ENCODE results near the gene CDCA3. TPM values are rescaled to one million over a fixed set of nuclear protein-coding genes. Genes with fewer than 3 reads are reported as not detected.

Gene CDCA3
- total and polyA plus RNA-seq, 7 experiments from 2014 or later: 0.64 to 55.6 (median 1.4) TPM; not detected in 1

DNA sequence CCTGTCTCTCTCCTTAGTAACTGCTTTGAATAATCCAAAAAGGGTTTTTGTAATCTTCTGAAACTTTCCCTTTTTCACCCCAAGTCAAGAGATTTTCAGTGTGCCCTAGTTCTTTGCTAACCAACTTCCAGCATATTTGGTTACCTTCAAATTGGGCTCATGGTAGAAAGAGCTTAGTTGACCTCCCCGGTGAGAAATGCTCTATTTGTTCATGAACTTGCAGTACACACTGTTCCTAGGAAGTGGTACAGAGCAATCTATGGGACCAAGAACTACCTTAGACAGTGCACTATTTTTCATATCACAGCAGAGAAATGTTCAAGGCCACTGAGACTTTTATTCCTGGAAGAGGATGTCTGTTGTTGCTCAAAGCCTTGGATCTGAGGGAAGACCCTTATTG, 2.5 kb upstream of the CDCA3 start:
- DNase-seq (no peak), ATAC-seq (no peak)
- Mint-ChIP-seq H3K4me1 (peaks cover 18 to 36% (median 31%) of the 10 kb centered on the region in 7 donors), H3K27me3 (no peaks in the 10 kb centered on the region), H3K4me3 (peak overlapping the region; percentile 89 to 100 (median 94)), H3K36me3 (peaks cover 9 to 26% (median 11%) of the 10 kb centered on the region in 5 donors), H3K27ac (peak overlapping the region; percentile 70 to 99 (median 96)), H3K9me3 (no peaks in the 10 kb centered on the region)
- Histone ChIP-seq H3K27me3 (ENCODE audit: control insufficient read depth in 2 of 2, insufficient read depth in 2 of 2, low read length in 2 of 2) (no peaks in the 10 kb centered on the region), H3K27ac (ENCODE audit: low read depth, low read length) (peak overlapping the region; percentile 70), H3K36me3 (ENCODE audit: control insufficient read depth in 2 of 3, insufficient read depth in 3 of 3, low read length in 3 of 3) (peaks cover 13 to 37% (median 18%) of the 10 kb centered on the region in 3 experiments), H3K9me3 (ENCODE audit: control insufficient read depth in 2 of 3, low read length in 3 of 3) (no peaks in the 10 kb centered on the region), H3K4me1 (ENCODE audit: control insufficient read depth in 2 of 2, insufficient read depth in 2 of 2, low read length in 2 of 2) (peaks cover 16 to 18% of the 10 kb centered on the region in 2 donors), H3K4me3 (ENCODE audit: low read length) (no peak overlapping the region)
- ChIA-PET POLR2A (interaction anchor here (0.8 to 4.4 kb wide), 17 partner anchors 12 to 164 kb away, joined by 3 to 90 read pairs (median 12); partner anchors contain the start of genes C12orf57, COPS7A, P3H3 and RNU7-1), CTCF (interaction anchor here (1.1 to 5.3 kb wide), 4 partner anchors 15 to 101 kb away, joined by 3 to 40 read pairs (median 18); partner anchors contain the start of genes MLF2, SPSB2 and TPI1)
- intact Hi-C loops (cut with micrococcal nuclease): loop anchor here in 1 of 2 donors (5.0 kb wide), 2 partner anchors 254 to 334 kb away; partner anchors contain the start of genes C1RL and PEX5

- ChIA-PET POLR2A (interaction anchor here (0.6 to 4.4 kb wide), 29 partner anchors 8 to 1228 kb away, joined by 3 to 90 read pairs (median 9); partner anchors contain the start of genes C12orf57, CD4, COPS7A and MLF2), CTCF (interaction anchor here (0.6 to 5.3 kb wide), 11 partner anchors 12 to 499 kb away, joined by 3 to 40 read pairs (median 5); partner anchors contain the start of genes MLF2, SPSB2 and TPI1)
- H3K9me3 ChIP-seq (ENCODE audit: control insufficient read depth in 2 of 3, low read length in 3 of 3): no peaks in the 10 kb centered on the region
- Mint-ChIP-seq H3K27me3 (no peaks in the 10 kb centered on the region), H3K36me3 (peaks cover 7 to 23% (median 7%) of the 10 kb centered on the region in 5 donors), H3K27ac (peak overlapping the region; percentile 89 to 99 (median 97)), H3K4me3 (peak overlapping the region; percentile 89 to 100 (median 94)), H3K9me3 (no peaks in the 10 kb centered on the region), H3K4me1 (peaks cover 18 to 36% (median 31%) of the 10 kb centered on the region in 7 donors)
- DNase-seq (peak in 8 of 9 donors; percentile 38 to 73 (median 53)), ATAC-seq (no peak)
- H3K4me3 ChIP-seq (ENCODE audit: low read length): peak overlapping the region; percentile 87
- H3K4me1 ChIP-seq (ENCODE audit: control insufficient read depth in 2 of 2, insufficient read depth in 2 of 2, low read length in 2 of 2): peaks cover 16 to 18% of the 10 kb centered on the region in 2 donors
- no peaks in the 10 kb centered on the region for H3K27me3 ChIP-seq (ENCODE audit: control insufficient read depth in 2 of 2, insufficient read depth in 2 of 2, low read length in 2 of 2)
- H3K36me3 ChIP-seq (ENCODE audit: control insufficient read depth in 2 of 3, insufficient read depth in 3 of 3, low read length in 3 of 3): peaks cover 10 to 29% (median 11%) of the 10 kb centered on the region in 3 experiments
- intact Hi-C loops (cut with micrococcal nuclease): loop anchor here (1.0 to 5.0 kb wide), 22 partner anchors 14 to 360 kb away; partner anchors contain the start of genes CHD4 (in 2 of the 2), COPS7A (in 2 of the 2), EMG1 (in 2 of the 2) and ING4 (in 2 of the 2)
- peak overlapping the region; percentile 70 for H3K27ac ChIP-seq (ENCODE audit: low read depth, low read length)
Observed at GRCh38 chr12:6852651-6853354, 1.7 kb upstream of the CDCA3 start.

DNA sequence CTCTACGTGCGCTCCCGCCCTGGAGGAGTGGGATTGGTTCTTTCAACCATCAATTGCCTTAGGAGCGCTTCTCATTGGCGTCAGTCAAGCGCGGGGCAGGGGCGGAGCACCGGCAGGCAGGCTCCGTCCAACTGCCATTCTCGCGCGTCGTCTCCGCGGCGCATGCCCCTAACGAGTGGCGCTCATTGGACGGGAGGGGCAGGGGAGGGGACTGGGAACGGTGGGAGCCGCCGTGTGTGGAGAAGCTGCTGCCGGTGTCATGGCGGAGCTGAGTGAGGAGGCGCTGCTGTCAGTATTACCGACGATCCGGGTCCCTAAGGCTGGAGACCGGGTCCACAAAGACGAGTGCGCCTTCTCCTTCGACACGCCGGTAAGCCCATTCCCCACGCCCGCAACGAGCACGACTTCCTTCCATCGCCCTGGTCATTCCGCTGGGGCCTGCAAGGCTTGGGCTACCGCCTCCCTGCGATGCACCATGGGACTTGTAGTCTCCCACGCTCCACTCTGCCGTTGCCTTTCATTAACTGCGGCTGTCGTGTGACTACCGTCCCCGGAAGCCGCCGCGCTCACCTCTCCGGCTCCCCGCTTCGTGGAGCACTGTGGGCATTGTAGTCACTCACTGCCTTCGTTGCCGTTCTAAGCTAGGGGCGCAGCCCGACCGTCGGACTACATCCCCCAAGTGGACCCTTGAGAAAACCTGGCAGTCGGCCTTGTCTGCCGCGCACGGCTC, 1.0 kb upstream of the CDCA3 start, which contains the start of gene USP5:
Gene USP5, plus strand, starts transcription at position 230 of the 730 bp plus-strand sequence. Its CDS starts 30 bp downstream, at position 260.
- H3K27me3 ChIP-seq (ENCODE audit: control insufficient read depth in 2 of 2, insufficient read depth in 2 of 2, low read length in 2 of 2): no peaks in the 10 kb centered on the region
- Mint-ChIP-seq H3K4me1 (peaks cover 12 to 38% (median 28%) of the 10 kb centered on the region in 7 donors), H3K36me3 (peaks cover 0 to 23% (median 0%) of the 10 kb centered on the region in 5 donors), H3K9me3 (no peaks in the 10 kb centered on the region), H3K4me3 (peak within 1 kb of the TSS; percentile 89 to 100 (median 94)), H3K27ac (peak within 1 kb of the TSS; percentile 89 to 99 (median 97)), H3K27me3 (no peaks in the 10 kb centered on the region)
- intact Hi-C loops (cut with micrococcal nuclease): loop anchor here (1.0 to 5.0 kb wide), 25 partner anchors 15 to 382 kb away; partner anchors contain the start of genes CHD4 (in 2 of the 2), COPS7A (in 2 of the 2), EMG1 (in 2 of the 2) and ING4 (in 2 of the 2)
- peak; percentile 87 for ATAC-seq
- POLR2A ChIA-PET: interaction anchor here (0.6 to 4.4 kb wide), 42 partner anchors 9 to 1229 kb away, joined by 3 to 90 read pairs (median 4); partner anchors contain the start of genes C12orf57, CD4, COPS7A and ENO2
- peak; percentile 87 to 100 (median 99) for DNase-seq
- H3K4me1 ChIP-seq (ENCODE audit: control insufficient read depth in 2 of 2, insufficient read depth in 2 of 2, low read length in 2 of 2): peaks cover 16 to 18% of the 10 kb centered on the region in 2 donors
- H3K36me3 ChIP-seq (ENCODE audit: control insufficient read depth in 2 of 3, insufficient read depth in 3 of 3, low read length in 3 of 3): peaks cover 4 to 21% (median 8%) of the 10 kb centered on the region in 3 experiments
- peak within 1 kb of the TSS; percentile 85 for H3K27ac ChIP-seq (ENCODE audit: low read depth, low read length)
- H3K4me3 ChIP-seq (ENCODE audit: low read length): peak within 1 kb of the TSS; percentile 87
- no peaks in the 10 kb centered on the region for H3K9me3 ChIP-seq (ENCODE audit: control insufficient read depth in 2 of 3, low read length in 3 of 3)
- CTCF ChIA-PET: interaction anchor here (0.6 to 5.3 kb wide), 17 partner anchors 13 to 256 kb away, joined by 3 to 40 read pairs (median 5); partner anchors contain the start of genes COPS7A, MLF2, SPSB2 and TPI1

DNA sequence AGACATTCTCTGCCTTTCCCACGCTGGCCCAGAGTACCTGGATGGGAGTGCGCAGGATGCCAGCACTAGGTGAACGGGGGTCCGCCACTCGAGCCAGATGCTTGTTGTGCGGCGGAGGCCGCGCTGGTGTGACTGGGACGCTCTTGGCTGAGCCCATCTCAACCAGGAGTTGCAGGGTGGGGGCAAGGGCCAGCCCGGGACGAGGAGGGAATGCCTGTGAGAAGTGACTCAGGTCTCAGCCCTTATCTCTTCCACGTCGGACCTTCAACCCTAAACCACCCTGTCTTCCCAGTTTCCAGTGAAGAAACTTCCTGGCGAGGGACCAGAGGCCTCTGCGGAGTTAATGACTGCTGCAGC, 312 bp downstream of the CDCA3 start:
- ChIA-PET POLR2A (interaction anchor here (1.0 to 4.4 kb wide), 22 partner anchors 8 to 162 kb away, joined by 3 to 90 read pairs (median 12); partner anchors contain the start of genes C12orf57, CD4, COPS7A and MLF2), CTCF (interaction anchor here (0.8 to 5.3 kb wide), 6 partner anchors 15 to 167 kb away, joined by 3 to 40 read pairs (median 6); partner anchors contain the start of genes COPS7A, LPCAT3, SPSB2 and TPI1)
- H3K4me1 ChIP-seq (ENCODE audit: control insufficient read depth in 2 of 2, insufficient read depth in 2 of 2, low read length in 2 of 2): peaks cover 16 to 18% of the 10 kb centered on the region in 2 donors
- no peaks in the 10 kb centered on the region for H3K9me3 ChIP-seq (ENCODE audit: control insufficient read depth in 2 of 3, low read length in 3 of 3)
- no peak overlapping the region for H3K27ac ChIP-seq (ENCODE audit: low read depth, low read length)
- Mint-ChIP-seq H3K9me3 (no peaks in the 10 kb centered on the region), H3K27me3 (no peaks in the 10 kb centered on the region), H3K27ac (peak overlapping the region in 7 of 9 donors; percentile 89 to 99 (median 96)), H3K4me1 (peaks cover 12 to 38% (median 27%) of the 10 kb centered on the region in 7 donors), H3K36me3 (peaks cover 0 to 26% (median 0%) of the 10 kb centered on the region in 5 donors), H3K4me3 (peak overlapping the region in 7 of 10 donors; percentile 58 to 98 (median 94))
- ATAC-seq (no peak), DNase-seq (no peak)
- intact Hi-C loops (cut with micrococcal nuclease): loop anchor here (1.0 to 5.0 kb wide), 8 partner anchors 15 to 380 kb away; partner anchors contain the start of genes VAMP1 (in 2 of the 2), C1RL (in 1 of the 2), LPCAT3 (in 1 of the 2) and MLF2 (in 1 of the 2)
- H3K36me3 ChIP-seq (ENCODE audit: control insufficient read depth in 2 of 3, insufficient read depth in 3 of 3, low read length in 3 of 3): peaks cover 0 to 8% (median 4%) of the 10 kb centered on the region in 3 experiments
- no peaks in the 10 kb centered on the region for H3K27me3 ChIP-seq (ENCODE audit: control insufficient read depth in 2 of 2, insufficient read depth in 2 of 2, low read length in 2 of 2)
- H3K4me3 ChIP-seq (ENCODE audit: low read length): no peak overlapping the region

- Histone ChIP-seq H3K9me3 (ENCODE audit: control insufficient read depth in 2 of 3, low read length in 3 of 3) (no peaks in the 10 kb centered on the region), H3K27me3 (ENCODE audit: control insufficient read depth in 2 of 2, insufficient read depth in 2 of 2, low read length in 2 of 2) (no peaks in the 10 kb centered on the region), H3K4me3 (ENCODE audit: low read length) (no peak overlapping the region), H3K36me3 (ENCODE audit: control insufficient read depth in 2 of 3, insufficient read depth in 3 of 3, low read length in 3 of 3) (peaks cover 0 to 4% (median 2%) of the 10 kb centered on the region in 3 experiments), H3K4me1 (ENCODE audit: control insufficient read depth in 2 of 2, insufficient read depth in 2 of 2, low read length in 2 of 2) (peaks cover 16 to 18% of the 10 kb centered on the region in 2 donors), H3K27ac (ENCODE audit: low read depth, low read length) (no peak overlapping the region)
- CTCF ChIA-PET: interaction anchor here (2.0 to 4.0 kb wide), 2 partner anchors 18 to 21 kb away, joined by 5 to 31 read pairs; partner anchors contain the start of genes P3H3 and TPI1
- H3K4me3 Mint-ChIP-seq: peak overlapping the region in 4 of 10 donors; percentile 8 to 95 (median 42)
- no peaks in the 10 kb centered on the region for H3K9me3 Mint-ChIP-seq
- no peaks in the 10 kb centered on the region for H3K27me3 Mint-ChIP-seq
- peaks cover 0 to 25% (median 1%) of the 10 kb centered on the region in 5 donors for H3K36me3 Mint-ChIP-seq
- intact Hi-C loops (cut with micrococcal nuclease): loop anchor here (2.0 to 5.0 kb wide), 3 partner anchors 257 to 379 kb away; partner anchors contain the start of genes C1RL (in 1 of the 2), PEX5 (in 1 of the 2) and VAMP1 (in 1 of the 2)
- POLR2A ChIA-PET: interaction anchor here (0.6 to 3.6 kb wide), 5 partner anchors 9 to 145 kb away, joined by 3 to 20 read pairs (median 3); partner anchors contain the start of gene COPS7A
- H3K27ac Mint-ChIP-seq: peak overlapping the region in 3 of 9 donors; percentile 45 to 87 (median 64)
- peaks cover 12 to 38% (median 26%) of the 10 kb centered on the region in 7 donors for H3K4me1 Mint-ChIP-seq
- ATAC-seq: no peak
- no peak for DNase-seq
Observed at GRCh38 chr12:6849976-6850560, 1.0 kb downstream of the CDCA3 start.

All from naive thymus-derived CD4-positive, alpha-beta T cell (primary cell).